Gastroesophageal sphincter (tissue), 4 donors: ENCODE data around the gene MRPL37. TPM values are rescaled to one million over a fixed set of nuclear protein-coding genes. Genes with fewer than 3 reads are reported as not detected.

Experiments used
- ATAC-seq: fragments of 150-250 bp; one replicate; pipeline ENCODE4 v1.9.1; 2016; ENCODE audit warnings: mild to moderate bottlenecking, moderate library complexity
- H3K27ac ChIP-seq, 4 donors: fragments of 200-600 bp; sonication (generic) in 3 of 4; 1 replicate in 3 of 4; 2 replicates in 1 of 4; pipeline ENCODE4 v1.5.1; 2016 to 2019
- H3K27me3 ChIP-seq: fragments of 200-600 bp; sonication (generic); one replicate; pipeline ENCODE4 v1.5.1; 2019
- H3K36me3 ChIP-seq, 2 donors: fragments of 200-600 bp; sonication (generic); one replicate each; pipeline ENCODE4 v1.5.1; 2019; ENCODE audit warnings: control low read depth in 1 of 2
- H3K4me1 ChIP-seq, 3 donors: fragments of 200-600 bp; sonication (generic); 1 replicate in 2 of 3; 2 replicates in 1 of 3; pipeline ENCODE4 v1.5.1; 2016 to 2019; ENCODE audit warnings: control low read depth in 2 of 3
- H3K4me3 ChIP-seq, 2 donors: fragments of 200-600 bp; sonication (generic); one replicate each; pipeline ENCODE4 v1.5.1; 2019; ENCODE audit warnings: mild to moderate bottlenecking in 1 of 2, moderate library complexity in 1 of 2
- H3K9me3 ChIP-seq, 3 donors: fragments of 200-600 bp; sonication (generic); one replicate each; pipeline ENCODE4 v1.5.1; 2017 to 2019; ENCODE audit warnings: control low read depth in 2 of 3
- CTCF ChIP-seq, 4 experiments: fragments of 200-600 bp in 2 of 4; fragments of 450-650 bp in 2 of 4; sonication (generic) in 1 of 4; IDR thresholded peaks; one replicate each; pipeline ENCODE4 v1.5.1; 2017 to 2019; ENCODE audit warnings: antibody characterized with exemption in 4 of 4, mild to moderate bottlenecking in 2 of 4, moderate library complexity in 2 of 4
- EP300 ChIP-seq: sonication (generic); formaldehyde crosslinking; IDR thresholded peaks from one replicate; pipeline ENCODE4 v1.6.1; 2017; ENCODE audit warnings: antibody characterized with exemption, mild to moderate bottlenecking
- POLR2A ChIP-seq, 2 donors: fragments of 450-650 bp; IDR thresholded peaks; one replicate each; pipeline ENCODE4 v1.6.1; 2017; ENCODE audit warnings: antibody characterized with exemption in 2 of 2, mild to moderate bottlenecking in 2 of 2, moderate library complexity in 1 of 2
- POLR2AphosphoS5 ChIP-seq: sonication (generic); formaldehyde crosslinking; IDR thresholded peaks from one replicate; pipeline ENCODE4 v1.6.1; 2017; ENCODE audit warnings: antibody characterized with exemption
- WGBS, 2 donors: methylation state at CpG; one replicate each; pipeline ENCODE4 v1.1.5; 2018; ENCODE audit warnings: low coverage in 1 of 2; 5-methylcytosine and 5-hydroxymethylcytosine counted together
- total RNA-seq, 4 donors: library from RNA; depleted of rRNA; stranded (reverse); fragments of >200 nt; gene quantifications; one replicate each; pipeline ENCODE4 v1.1.0, GENCODE V29; 2016

The MRPL37 gene
- total RNA-seq, 4 donors from 2014 or later, result 37.3 to 64.5 (median 52.0) TPM

- TF ChIP-seq CTCF (IDR thresholded peaks at IDR 0.05) (no peak), POLR2AphosphoS5 (no peak), POLR2A (IDR thresholded peaks at IDR 0.05) (no peak), EP300 (no peak)
- H3K36me3 ChIP-seq, result peaks cover 0 to 91% of the 10 kb centered on the region in 2 donors
- peaks cover 0 to 34% (median 0%) of the 10 kb centered on the region in 3 donors for H3K4me1 ChIP-seq
- WGBS, 2 donors, result 89 to 95% methylated on average over 3 to 8 of the region's 13 CpGs
- H3K27me3 ChIP-seq, result no peaks in the 10 kb centered on the region
- H3K4me3 ChIP-seq, result no peak overlapping the region
- no peak for ATAC-seq
- no peak overlapping the region for H3K27ac ChIP-seq
- no peaks in the 10 kb centered on the region for H3K9me3 ChIP-seq
These were observed 43.1 kb downstream of the MRPL37 start for GRCh38 chr1:54243022-54243421.

- ATAC-seq, result no peak
- no peak overlapping the region for H3K4me3 ChIP-seq
- H3K27me3 ChIP-seq, result no peaks in the 10 kb centered on the region
- no peak overlapping the region for H3K27ac ChIP-seq
- peaks cover 0 to 86% of the 10 kb centered on the region in 2 donors for H3K36me3 ChIP-seq
- TF ChIP-seq EP300 (no peak), POLR2AphosphoS5 (no peak), CTCF (IDR thresholded peaks at IDR 0.05) (no peak), POLR2A (IDR thresholded peaks at IDR 0.05) (no peak)
- H3K9me3 ChIP-seq, result no peaks in the 10 kb centered on the region
- 88% methylated on average over 6 of the region's 7 CpGs; no CpG with 5 or more reads in 1 of the 2 donors for WGBS, 2 donors
- peaks cover 0 to 33% (median 0%) of the 10 kb centered on the region in 3 donors for H3K4me1 ChIP-seq
These were observed 44.7 kb downstream of the MRPL37 start for GRCh38 chr1:54244655-54245054.

- peak; percentile 28 for ATAC-seq
- 69% methylated on average over 2 of the region's 4 CpGs; no CpG with 5 or more reads in 1 of the 2 donors for WGBS, 2 donors
- TF ChIP-seq POLR2AphosphoS5 (no peak), EP300 (no peak), POLR2A (IDR thresholded peaks at IDR 0.05) (no peak), CTCF (IDR thresholded peaks at IDR 0.05) (no peak)
- Histone ChIP-seq H3K27me3 (no peaks in the 10 kb centered on the region), H3K36me3 (peaks cover 0 to 88% of the 10 kb centered on the region in 2 donors), H3K4me3 (no peak overlapping the region), H3K27ac (no peak overlapping the region), H3K4me1 (peaks cover 0 to 39% (median 4%) of the 10 kb centered on the region in 3 donors), H3K9me3 (no peaks in the 10 kb centered on the region)
These were observed 45.5 kb downstream of the MRPL37 start for GRCh38 chr1:54245501-54245900.

GRCh38 chr1:54246116-54246721 is 46.3 kb downstream of the MRPL37 start:
- 53 to 87% methylated on average over 3 to 6 of the region's 10 CpGs for WGBS, 2 donors
- TF ChIP-seq CTCF (IDR thresholded peaks at IDR 0.05), result no peak
- no peak for TF ChIP-seq EP300
- TF ChIP-seq POLR2AphosphoS5, result no peak
- TF ChIP-seq POLR2A (IDR thresholded peaks at IDR 0.05), result no peak
- ATAC-seq, result no peak

More at GRCh38 chr1:54246116-54246721, 46.3 kb downstream of the MRPL37 start:
- Histone ChIP-seq H3K4me1 (peaks cover 0 to 46% (median 6%) of the 10 kb centered on the region in 3 donors), H3K9me3 (no peaks in the 10 kb centered on the region), H3K36me3 (peaks cover 0 to 88% of the 10 kb centered on the region in 2 donors), H3K27me3 (no peaks in the 10 kb centered on the region), H3K27ac (no peak overlapping the region), H3K4me3 (no peak overlapping the region)
